Mucosa of stomach (tissue), 1 donor: ENCODE measurements around the gene PEAK1.

Experiments
- H3K27me3 ChIP-seq: one replicate; pipeline ENCODE4 v1.7.0; 2013; ENCODE audit warnings: mild to moderate bottlenecking, low read length; ENCODE audit not compliant: control insufficient read depth, insufficient read depth
- H3K36me3 ChIP-seq: one replicate; pipeline ENCODE4 v1.7.0; 2013; ENCODE audit warnings: low read length; ENCODE audit not compliant: control insufficient read depth, insufficient read depth
- H3K4me1 ChIP-seq: one replicate; pipeline ENCODE4 v1.7.0; 2013; ENCODE audit warnings: mild to moderate bottlenecking, low read length; ENCODE audit not compliant: control insufficient read depth, insufficient read depth
- H3K4me3 ChIP-seq: one replicate; pipeline ENCODE4 v1.7.0; 2013; ENCODE audit warnings: low read length
- H3K9ac ChIP-seq: one replicate; pipeline ENCODE4 v1.7.0; 2013; ENCODE audit warnings: mild to moderate bottlenecking, low read length, moderate library complexity
- H3K9me3 ChIP-seq: one replicate; pipeline ENCODE4 v1.7.0; 2013; ENCODE audit warnings: mild to moderate bottlenecking, low read length, moderate library complexity; ENCODE audit not compliant: control insufficient read depth
- donor health status: Pancreatic carcinoma.

PEAK1 gene

GRCh38 chr15:77370580-77370979, 49.3 kb downstream of the PEAK1 start:
- H3K4me1 ChIP-seq, result no peaks in the 10 kb centered on the region
- H3K9ac ChIP-seq, result no peak overlapping the region

DNA sequence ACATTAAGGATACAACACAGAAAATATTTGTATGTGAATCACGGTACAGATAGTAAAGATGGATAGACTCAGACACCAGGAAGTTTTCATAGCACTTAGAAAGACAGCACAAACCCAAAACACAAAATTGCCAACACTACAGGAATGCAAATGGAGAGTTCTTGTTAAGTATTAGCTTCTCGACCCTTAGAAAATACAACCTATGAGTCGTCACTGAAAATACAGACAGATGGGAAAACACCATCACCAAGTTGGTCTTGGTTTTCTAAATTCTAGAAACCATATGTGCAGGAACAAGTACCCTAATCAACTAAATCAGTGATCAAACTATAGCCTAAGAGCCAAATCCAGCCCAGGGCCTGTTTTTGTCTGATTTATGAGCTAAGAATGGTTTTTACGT, 50.7 kb downstream of the PEAK1 start:
- no peaks in the 10 kb centered on the region for H3K9me3 ChIP-seq
- no peak overlapping the region for H3K4me3 ChIP-seq
- no peak overlapping the region for H3K9ac ChIP-seq
- H3K36me3 ChIP-seq, result no peaks in the 10 kb centered on the region
- H3K27me3 ChIP-seq, result no peaks in the 10 kb centered on the region
- H3K4me1 ChIP-seq, result no peaks in the 10 kb centered on the region

More at GRCh38 chr15:77370580-77370979, 49.3 kb downstream of the PEAK1 start:
- Histone ChIP-seq H3K4me3 (no peak overlapping the region), H3K36me3 (no peaks in the 10 kb centered on the region), H3K9me3 (no peaks in the 10 kb centered on the region), H3K27me3 (no peaks in the 10 kb centered on the region)

DNA sequence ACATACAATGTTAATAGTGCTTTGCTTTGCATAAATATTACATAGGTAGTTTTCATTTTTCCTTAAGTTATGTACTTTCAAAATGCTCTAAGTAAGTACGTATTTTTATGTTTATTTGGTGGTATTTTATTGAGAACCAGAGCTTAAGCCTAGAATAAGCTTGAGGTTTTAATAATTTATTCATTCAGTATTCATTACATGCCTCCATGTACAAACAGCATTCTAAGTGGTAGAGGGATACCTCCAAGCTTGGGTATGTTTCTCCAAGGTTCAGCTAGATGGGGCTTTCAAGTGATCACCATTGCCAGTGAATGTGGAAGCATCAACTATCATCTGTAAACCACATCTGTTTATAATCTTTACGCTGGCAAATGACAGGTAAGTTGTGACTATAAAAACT, 52.3 kb downstream of the PEAK1 start:
- Histone ChIP-seq H3K4me1 (no peaks in the 10 kb centered on the region), H3K9ac (no peak overlapping the region), H3K36me3 (no peaks in the 10 kb centered on the region), H3K9me3 (no peaks in the 10 kb centered on the region), H3K27me3 (no peaks in the 10 kb centered on the region), H3K4me3 (no peak overlapping the region)

GRCh38 chr15:77361456-77361855, 58.4 kb downstream of the PEAK1 start:
- no peaks in the 10 kb centered on the region for H3K27me3 ChIP-seq
- H3K9me3 ChIP-seq, result no peaks in the 10 kb centered on the region
- no peak overlapping the region for H3K4me3 ChIP-seq
- no peaks in the 10 kb centered on the region for H3K36me3 ChIP-seq
- H3K9ac ChIP-seq, result no peak overlapping the region
- no peaks in the 10 kb centered on the region for H3K4me1 ChIP-seq

DNA sequence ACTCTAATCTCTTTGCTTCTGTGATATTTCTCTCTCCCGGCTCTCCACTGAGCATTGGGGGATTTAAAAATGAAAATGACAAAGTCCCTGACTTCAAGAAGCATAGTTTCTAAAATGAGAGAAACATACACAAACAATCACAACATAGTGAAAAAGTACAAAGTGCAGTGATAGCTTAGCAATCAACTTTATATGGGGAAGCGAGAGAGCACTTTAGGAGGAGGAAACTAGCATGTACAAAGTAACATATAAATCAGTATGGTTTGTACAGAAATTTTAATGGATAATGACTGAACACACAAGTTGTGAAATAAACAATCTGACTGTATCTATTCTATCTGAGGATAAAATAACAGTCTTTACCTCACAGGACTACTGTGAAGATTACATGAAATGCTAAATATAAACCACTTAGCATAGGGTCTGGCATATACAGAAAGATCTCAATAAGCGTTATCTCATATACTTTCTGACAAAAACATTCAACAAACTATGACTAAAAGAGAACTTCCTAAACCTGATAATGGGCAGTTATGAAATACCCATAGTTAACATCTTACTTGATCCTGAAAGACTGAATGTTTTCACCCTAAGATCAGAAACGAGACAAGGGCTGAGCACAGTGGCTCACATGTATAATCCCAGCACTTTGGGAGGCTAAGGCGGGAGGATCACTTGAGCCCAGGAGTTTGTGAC, 61.2 kb downstream of the PEAK1 start:
- H3K4me3 ChIP-seq, result no peak overlapping the region
- H3K9me3 ChIP-seq, result no peaks in the 10 kb centered on the region
- no peaks in the 10 kb centered on the region for H3K27me3 ChIP-seq
- peaks cover 5% of the 10 kb centered on the region for H3K4me1 ChIP-seq
- H3K36me3 ChIP-seq, result no peaks in the 10 kb centered on the region
- no peak overlapping the region for H3K9ac ChIP-seq

- no peaks in the 10 kb centered on the region for H3K27me3 ChIP-seq
- peaks cover 5% of the 10 kb centered on the region for H3K4me1 ChIP-seq
- no peaks in the 10 kb centered on the region for H3K9me3 ChIP-seq
- H3K9ac ChIP-seq, result no peak overlapping the region
- H3K36me3 ChIP-seq, result no peaks in the 10 kb centered on the region
- H3K4me3 ChIP-seq, result no peak overlapping the region
Measured at GRCh38 chr15:77356305-77356704, 63.6 kb downstream of the PEAK1 start.

DNA sequence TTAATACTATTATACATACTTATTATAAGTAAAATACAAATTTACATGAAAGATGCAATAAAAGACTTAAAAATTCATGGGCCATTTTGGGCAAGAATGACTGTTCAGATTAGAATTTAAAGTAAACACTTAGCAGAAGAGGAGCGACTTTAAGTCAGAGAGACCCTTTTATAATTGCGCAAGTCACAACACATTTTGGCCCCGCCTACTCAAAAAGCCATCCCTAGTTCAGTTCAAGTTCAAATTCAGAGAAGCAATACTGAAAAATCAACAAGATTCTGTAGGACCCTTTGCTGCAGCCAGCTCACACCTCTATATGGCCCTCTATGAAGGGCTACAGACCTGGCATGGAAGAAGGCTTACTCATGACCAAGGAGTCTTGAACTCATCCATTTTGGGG, 64.6 kb downstream of the PEAK1 start:
- Histone ChIP-seq H3K9ac (no peak overlapping the region), H3K4me1 (peaks cover 5% of the 10 kb centered on the region), H3K27me3 (no peaks in the 10 kb centered on the region), H3K9me3 (no peaks in the 10 kb centered on the region), H3K36me3 (no peaks in the 10 kb centered on the region), H3K4me3 (no peak overlapping the region)

GRCh38 chr15:77354063-77354462, 65.8 kb downstream of the PEAK1 start:
- H3K9me3 ChIP-seq, result no peaks in the 10 kb centered on the region
- no peaks in the 10 kb centered on the region for H3K27me3 ChIP-seq
- H3K4me1 ChIP-seq, result peaks cover 5% of the 10 kb centered on the region
- H3K9ac ChIP-seq, result no peak overlapping the region
- H3K36me3 ChIP-seq, result no peaks in the 10 kb centered on the region
- H3K4me3 ChIP-seq, result no peak overlapping the region

DNA sequence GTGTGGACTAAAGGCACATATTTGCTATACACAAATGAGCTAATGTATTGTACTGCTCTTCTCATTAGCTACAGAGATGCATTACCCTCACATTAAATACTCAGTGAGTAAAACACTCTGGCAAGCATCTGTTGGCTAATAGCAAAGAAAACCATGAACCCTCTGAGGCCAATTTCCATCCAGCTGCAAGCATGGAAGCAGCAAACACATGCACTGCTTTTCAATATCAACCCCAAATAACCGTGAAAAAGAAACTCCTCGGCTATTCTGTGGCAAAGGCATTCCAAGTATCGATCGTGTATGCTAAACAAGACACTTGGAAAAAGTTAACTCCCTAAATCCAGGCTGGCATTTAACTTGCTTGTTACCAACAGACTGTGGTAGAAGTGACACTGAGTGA, 67.0 kb downstream of the PEAK1 start:
- H3K4me3 ChIP-seq, result no peak overlapping the region
- no peak overlapping the region for H3K9ac ChIP-seq
- H3K27me3 ChIP-seq, result no peaks in the 10 kb centered on the region
- H3K36me3 ChIP-seq, result no peaks in the 10 kb centered on the region
- peaks cover 5% of the 10 kb centered on the region for H3K4me1 ChIP-seq
- no peaks in the 10 kb centered on the region for H3K9me3 ChIP-seq

DNA sequence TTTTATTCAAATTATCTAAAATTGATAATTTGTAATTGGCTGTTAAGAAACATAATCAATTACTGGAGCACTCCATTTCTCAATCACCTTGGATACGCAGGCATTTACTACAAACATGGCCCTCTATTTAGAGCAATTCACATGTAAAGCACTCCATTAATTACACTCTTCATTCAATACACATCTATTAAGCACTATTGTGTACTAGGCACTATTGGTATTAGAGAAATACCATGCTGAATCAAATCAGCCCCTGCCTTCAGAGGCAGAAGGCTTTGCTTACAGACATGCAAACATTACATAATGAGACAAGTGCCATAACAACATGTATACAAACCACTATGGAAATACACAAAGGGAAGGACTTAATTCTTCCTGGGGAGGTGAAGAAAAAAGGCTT, 69.1 kb downstream of the PEAK1 start:
- no peaks in the 10 kb centered on the region for H3K27me3 ChIP-seq
- H3K9me3 ChIP-seq, result no peaks in the 10 kb centered on the region
- peaks cover 5% of the 10 kb centered on the region for H3K4me1 ChIP-seq
- no peak overlapping the region for H3K4me3 ChIP-seq
- no peaks in the 10 kb centered on the region for H3K36me3 ChIP-seq
- no peak overlapping the region for H3K9ac ChIP-seq

GRCh38 chr15:77349666-77350065, 70.2 kb downstream of the PEAK1 start:
- Histone ChIP-seq H3K4me1 (peaks cover 5% of the 10 kb centered on the region), H3K27me3 (no peaks in the 10 kb centered on the region), H3K9me3 (no peaks in the 10 kb centered on the region), H3K36me3 (no peaks in the 10 kb centered on the region), H3K9ac (no peak overlapping the region), H3K4me3 (no peak overlapping the region)

DNA sequence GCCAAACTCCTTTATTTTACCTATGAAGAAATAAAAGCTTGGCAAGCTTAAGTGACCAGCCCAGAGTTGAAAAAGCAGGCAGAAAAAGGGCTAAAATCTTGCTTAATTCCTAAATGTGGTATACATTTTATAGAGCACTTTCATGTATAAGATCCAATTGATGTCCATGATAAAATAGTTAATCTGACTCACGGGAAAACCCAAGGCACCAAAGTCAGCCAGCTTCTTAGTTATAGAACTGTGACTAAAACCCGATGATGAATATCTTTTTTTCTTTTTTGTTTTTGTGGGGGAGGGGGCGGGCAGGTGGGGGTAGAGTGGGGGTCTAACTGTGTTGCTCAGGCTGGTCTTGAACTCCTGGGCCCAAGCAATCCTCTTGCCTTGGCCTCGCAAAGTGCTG, 71.4 kb downstream of the PEAK1 start:
- Histone ChIP-seq H3K4me3 (no peak overlapping the region), H3K4me1 (no peaks in the 10 kb centered on the region), H3K36me3 (no peaks in the 10 kb centered on the region), H3K9me3 (no peaks in the 10 kb centered on the region), H3K9ac (no peak overlapping the region), H3K27me3 (no peaks in the 10 kb centered on the region)

- Histone ChIP-seq H3K36me3 (no peaks in the 10 kb centered on the region), H3K9me3 (no peaks in the 10 kb centered on the region), H3K27me3 (no peaks in the 10 kb centered on the region), H3K4me3 (no peak overlapping the region), H3K9ac (no peak overlapping the region), H3K4me1 (no peaks in the 10 kb centered on the region)
Measured at GRCh38 chr15:77347197-77347596, 72.7 kb downstream of the PEAK1 start.
